Endothelial cell (in vitro differentiated cells): ENCODE results near the gene KCNAB1. TPM values are rescaled to one million over a fixed set of nuclear protein-coding genes. Genes with fewer than 3 reads are reported as not detected.

Source experiments
- DNase-seq: peaks from one replicate; pipeline ENCODE4 v3.0.0; 2021; ENCODE audit warnings: low spot score
- H3K27ac Mint-ChIP-seq: one replicate; pipeline ENCODE4 v1.8.0; 2021; ENCODE audit warnings: mixed read lengths, inconsistent platforms; ENCODE audit not compliant: unreplicated experiment
- H3K27me3 Mint-ChIP-seq: one replicate; pipeline ENCODE4 v1.8.0; 2021; ENCODE audit warnings: mild to moderate bottlenecking, moderate library complexity, mixed read lengths, inconsistent platforms; ENCODE audit not compliant: unreplicated experiment
- H3K36me3 Mint-ChIP-seq: one replicate; pipeline ENCODE4 v1.8.0; 2021; ENCODE audit warnings: mild to moderate bottlenecking, low read depth, mixed read lengths, inconsistent platforms; ENCODE audit not compliant: unreplicated experiment
- H3K4me1 Mint-ChIP-seq: one replicate; pipeline ENCODE4 v1.8.0; 2021; ENCODE audit warnings: mild to moderate bottlenecking, mixed read lengths, inconsistent platforms; ENCODE audit not compliant: unreplicated experiment
- H3K4me3 Mint-ChIP-seq: one replicate; pipeline ENCODE4 v1.8.0; 2021; ENCODE audit warnings: mild to moderate bottlenecking, mixed read lengths, inconsistent platforms; ENCODE audit not compliant: unreplicated experiment
- H3K9me3 Mint-ChIP-seq: one replicate; pipeline ENCODE4 v1.8.0; 2021; ENCODE audit warnings: mixed read lengths, inconsistent platforms; ENCODE audit not compliant: unreplicated experiment
- total RNA-seq: library from RNA; stranded (reverse); fragmentation: NEBNext Ultra II Directional; extraction: Animal tissue kit (Norgen Biotek cat#: 25700); gene quantifications from one replicate; pipeline ENCODE4 v1.2.1, GENCODE V29; 2021; ENCODE audit not compliant: unreplicated experiment
- TF ChIP-seq, protein P1 (sequence below): fragments of 200-600 bp; sonication (generic); IDR thresholded peaks from one replicate; pipeline ENCODE4 v1.5.0; 2021; ENCODE audit warnings: antibody characterized with exemption; ENCODE audit not compliant: unreplicated experiment

Gene KCNAB1
- total RNA-seq, 1 donor from 2014 or later = not detected

DNA sequence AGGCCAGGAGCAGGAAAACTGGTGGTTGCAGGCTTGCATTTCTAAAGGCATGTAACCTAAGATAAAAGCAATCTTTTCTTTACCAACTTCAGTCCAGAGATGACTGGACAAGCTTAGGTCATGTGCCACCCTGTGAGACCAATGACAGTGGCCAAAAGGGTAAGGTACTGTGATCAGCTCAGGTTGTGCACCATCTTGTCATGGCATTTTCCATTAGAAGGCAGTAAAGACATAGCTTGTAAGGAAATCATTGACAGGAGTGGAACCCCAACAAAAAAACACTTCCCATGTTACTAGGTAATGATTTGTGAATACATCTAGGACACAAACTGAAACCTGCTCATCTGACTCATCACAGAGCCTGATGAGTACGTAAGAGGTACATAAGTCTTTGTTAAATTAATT, 399.4 kb downstream of the KCNAB1 start:
- H3K4me1 Mint-ChIP-seq = no peaks in the 10 kb centered on the region
- TF ChIP-seq, protein P1, sequence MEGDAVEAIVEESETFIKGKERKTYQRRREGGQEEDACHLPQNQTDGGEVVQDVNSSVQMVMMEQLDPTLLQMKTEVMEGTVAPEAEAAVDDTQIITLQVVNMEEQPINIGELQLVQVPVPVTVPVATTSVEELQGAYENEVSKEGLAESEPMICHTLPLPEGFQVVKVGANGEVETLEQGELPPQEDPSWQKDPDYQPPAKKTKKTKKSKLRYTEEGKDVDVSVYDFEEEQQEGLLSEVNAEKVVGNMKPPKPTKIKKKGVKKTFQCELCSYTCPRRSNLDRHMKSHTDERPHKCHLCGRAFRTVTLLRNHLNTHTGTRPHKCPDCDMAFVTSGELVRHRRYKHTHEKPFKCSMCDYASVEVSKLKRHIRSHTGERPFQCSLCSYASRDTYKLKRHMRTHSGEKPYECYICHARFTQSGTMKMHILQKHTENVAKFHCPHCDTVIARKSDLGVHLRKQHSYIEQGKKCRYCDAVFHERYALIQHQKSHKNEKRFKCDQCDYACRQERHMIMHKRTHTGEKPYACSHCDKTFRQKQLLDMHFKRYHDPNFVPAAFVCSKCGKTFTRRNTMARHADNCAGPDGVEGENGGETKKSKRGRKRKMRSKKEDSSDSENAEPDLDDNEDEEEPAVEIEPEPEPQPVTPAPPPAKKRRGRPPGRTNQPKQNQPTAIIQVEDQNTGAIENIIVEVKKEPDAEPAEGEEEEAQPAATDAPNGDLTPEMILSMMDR = no peak
- no peaks in the 10 kb centered on the region for H3K9me3 Mint-ChIP-seq
- no peak for DNase-seq
- peaks cover 2% of the 10 kb centered on the region for H3K27me3 Mint-ChIP-seq
- no peaks in the 10 kb centered on the region for H3K36me3 Mint-ChIP-seq
- no peak overlapping the region for H3K4me3 Mint-ChIP-seq
- no peak overlapping the region for H3K27ac Mint-ChIP-seq

DNA sequence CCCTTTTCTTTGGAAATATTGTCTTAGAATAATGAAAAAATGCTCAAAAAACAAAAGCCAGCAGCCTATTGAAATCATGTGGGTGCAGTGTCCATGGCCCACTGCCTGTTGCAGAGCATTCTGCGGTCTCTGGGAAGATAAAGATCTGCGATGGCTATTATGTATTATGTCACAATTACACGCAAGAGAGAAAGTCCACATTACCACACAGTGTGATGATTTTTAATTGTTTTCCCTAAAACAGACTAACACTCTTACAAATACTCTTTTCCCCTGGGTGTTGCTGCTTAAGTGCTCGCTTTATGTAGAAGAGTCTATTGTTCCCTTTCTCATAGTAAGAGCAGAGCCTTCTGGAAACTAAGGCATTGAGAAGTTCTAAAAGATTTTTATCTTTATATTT, 402.3 kb downstream of the KCNAB1 start:
- no peaks in the 10 kb centered on the region for H3K9me3 Mint-ChIP-seq
- H3K36me3 Mint-ChIP-seq = no peaks in the 10 kb centered on the region
- no peak overlapping the region for H3K27ac Mint-ChIP-seq
- no peak for DNase-seq
- H3K27me3 Mint-ChIP-seq = peaks cover 2% of the 10 kb centered on the region
- TF ChIP-seq, protein P1 = no peak
- no peak overlapping the region for H3K4me3 Mint-ChIP-seq
- H3K4me1 Mint-ChIP-seq = no peaks in the 10 kb centered on the region

DNA sequence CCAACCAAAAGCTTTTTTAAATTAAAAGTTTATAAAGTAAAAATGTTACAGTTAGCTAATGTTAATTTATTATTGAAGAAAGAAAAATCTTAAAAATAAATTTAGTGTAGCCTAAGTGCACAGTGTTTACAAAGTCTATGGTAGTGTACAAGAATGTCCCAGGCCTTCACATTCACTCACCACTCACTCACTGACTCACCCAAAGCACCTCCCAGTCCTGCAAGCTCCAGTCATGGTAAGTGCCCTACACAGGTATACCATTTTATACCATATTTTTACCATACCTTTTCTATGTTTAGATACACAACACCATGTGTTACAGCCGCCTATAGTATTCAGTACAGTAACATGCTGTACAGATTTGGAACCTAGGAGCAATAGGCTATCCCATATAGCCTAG, 405.4 kb downstream of the KCNAB1 start:
- no peak for DNase-seq
- H3K36me3 Mint-ChIP-seq = no peaks in the 10 kb centered on the region
- no peak overlapping the region for H3K4me3 Mint-ChIP-seq
- H3K27me3 Mint-ChIP-seq = no peaks in the 10 kb centered on the region
- H3K9me3 Mint-ChIP-seq = no peaks in the 10 kb centered on the region
- no peaks in the 10 kb centered on the region for H3K4me1 Mint-ChIP-seq
- no peak overlapping the region for H3K27ac Mint-ChIP-seq
- TF ChIP-seq, protein P1 = no peak

DNA sequence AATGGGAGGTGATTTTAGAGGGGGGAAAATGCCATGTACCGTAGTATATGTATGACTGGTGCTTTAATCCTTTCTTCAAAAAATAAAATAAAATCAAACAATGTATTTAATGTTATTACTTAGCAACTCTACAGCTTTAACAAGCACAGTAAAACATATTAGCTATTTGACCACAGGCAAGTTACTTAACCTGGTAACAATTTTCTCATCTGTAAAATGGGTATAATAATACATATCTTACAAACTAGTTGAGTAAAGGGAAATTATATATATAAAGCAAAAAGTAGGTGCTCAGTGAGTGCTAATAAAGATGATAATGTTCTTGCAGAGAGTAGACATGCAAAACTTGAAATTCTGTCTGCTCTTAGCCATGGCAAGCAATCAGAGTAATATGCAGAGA, 406.7 kb downstream of the KCNAB1 start:
- TF ChIP-seq, protein P1 = no peak
- Mint-ChIP-seq H3K36me3 (no peaks in the 10 kb centered on the region), H3K4me1 (no peaks in the 10 kb centered on the region), H3K4me3 (no peak overlapping the region), H3K27me3 (peaks cover 2% of the 10 kb centered on the region), H3K9me3 (no peaks in the 10 kb centered on the region), H3K27ac (no peak overlapping the region)
- DNase-seq = no peak

DNA sequence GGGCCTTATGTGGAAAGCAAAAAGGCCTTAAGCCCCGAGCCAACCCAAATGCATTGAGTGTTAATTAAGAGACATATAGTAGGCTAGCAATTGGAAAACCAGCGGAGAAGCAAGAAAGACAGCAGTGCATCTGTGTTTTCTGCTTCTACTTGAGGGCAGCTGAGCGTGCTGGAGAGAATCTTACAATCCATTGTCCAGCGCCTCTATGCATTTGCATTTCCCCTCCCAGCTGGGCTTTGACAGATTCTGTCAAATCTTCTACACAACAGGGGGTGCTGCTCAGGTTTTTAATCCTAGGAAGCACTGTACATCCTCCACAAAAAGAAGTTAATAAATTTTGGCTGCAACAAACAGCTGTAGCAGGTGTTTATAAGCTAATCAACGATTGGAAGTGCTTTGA, 410.6 kb downstream of the KCNAB1 start:
- Mint-ChIP-seq H3K27ac (no peak overlapping the region), H3K4me3 (no peak overlapping the region)

More for the DNA sequence above, 410.6 kb downstream of the KCNAB1 start:
- Mint-ChIP-seq H3K27me3 (peaks cover 2% of the 10 kb centered on the region), H3K4me1 (no peaks in the 10 kb centered on the region), H3K36me3 (no peaks in the 10 kb centered on the region), H3K9me3 (no peaks in the 10 kb centered on the region)
- TF ChIP-seq, protein P1 = no peak
- no peak for DNase-seq
